B cell (primary cell): ENCODE measurements around the gene ZNF608. TPM values are rescaled to one million over a fixed set of nuclear protein-coding genes. Genes with fewer than 3 reads are reported as not detected.

Source experiments
- ATAC-seq: fragments of 200-7000 bp; cut with Tn5 transposase; one replicate; pipeline ENCODE4 v1.10.0; 2021; ENCODE audit warnings: low read depth, mild to moderate bottlenecking, moderate number of reproducible peaks, moderate library complexity
- CTCF ChIA-PET: fragments of 350-600 bp; sonication (Branson Sonifier 250); formaldehyde crosslinking; loops from one replicate; lab custom pipeline; 2021; ENCODE audit warnings: antibody characterized with exemption, inconsistent platforms; lab: Charles Lee
- POLR2A ChIA-PET: fragments of 350-600 bp; sonication (Branson Sonifier 250); formaldehyde crosslinking; loops from one replicate; lab custom pipeline; 2021; ENCODE audit warnings: antibody characterized with exemption; lab: Charles Lee
- DNase-seq: peaks from one replicate; pipeline ENCODE4 v3.0.0; 2013
- H2AFZ ChIP-seq: 2 replicates; pipeline ENCODE4 v1.6.1; 2012; ENCODE audit warnings: mild to moderate bottlenecking, low read depth, low read length; ENCODE audit not compliant: insufficient read depth, poor library complexity, severe bottlenecking
- H3K27ac ChIP-seq, 2 donors: 1 replicate in 1 of 2; 2 replicates in 1 of 2; pipeline ENCODE4 v1.5.1; 2012 to 2013; ENCODE audit warnings: low read length in 2 of 2, mild to moderate bottlenecking in 2 of 2, moderate library complexity in 1 of 2
- H3K27me3 ChIP-seq, 4 experiments: fragments of 200-600 bp in 1 of 4; sonication (generic) in 1 of 4; replicated peaks in 1 of 4; 1 replicate in 2 of 4; 2 replicates in 2 of 4; pipeline versions ENCODE4 v1.6.1 to v1.7.0; 2013 to 2016; ENCODE audit warnings: low read length in 3 of 4, mild to moderate bottlenecking in 2 of 4, mixed read lengths in 1 of 4, moderate library complexity in 1 of 4; ENCODE audit not compliant: insufficient read depth in 4 of 4, control insufficient read depth in 3 of 4; ENCODE audit errors: control extremely low read depth in 1 of 4
- H3K36me3 ChIP-seq, 2 experiments: replicated peaks in 1 of 2; 1 replicate in 1 of 2; 2 replicates in 1 of 2; pipeline versions ENCODE4 v1.6.1 to v1.7.1; 2013; ENCODE audit warnings: low read length in 1 of 2; ENCODE audit not compliant: insufficient read depth in 2 of 2, control insufficient read depth in 1 of 2; ENCODE audit errors: control extremely low read depth in 1 of 2, extremely low read depth in 1 of 2
- H3K4me1 ChIP-seq, 2 donors: fragments of 200-600 bp in 1 of 2; sonication (generic) in 1 of 2; 1 replicate in 1 of 2; 2 replicates in 1 of 2; pipeline versions ENCODE4 v1.5.1 to v1.6.1; 2013 to 2017; ENCODE audit warnings: low read length in 2 of 2; ENCODE audit not compliant: control insufficient read depth in 2 of 2, insufficient read depth in 2 of 2
- H3K4me2 ChIP-seq: replicated peaks from 2 replicates; pipeline ENCODE3; 2012; ENCODE audit warnings: mild to moderate bottlenecking, low read depth, low read length; ENCODE audit not compliant: poor library complexity, severe bottlenecking
- H3K4me3 ChIP-seq, 5 experiments: fragments of 200-600 bp in 1 of 5; sonication (generic) in 1 of 5; 1 replicate in 3 of 5; 2 replicates in 2 of 5; pipeline versions ENCODE4 v1.5.1 to v1.7.0; 2011 to 2016; ENCODE audit warnings: low read length in 4 of 5, mild to moderate bottlenecking in 4 of 5, low read depth in 2 of 5, control low read depth in 1 of 5, moderate library complexity in 1 of 5; ENCODE audit not compliant: insufficient read depth in 1 of 5; ENCODE audit errors: control extremely low read depth in 1 of 5, extremely low read depth in 1 of 5
- H3K79me2 ChIP-seq: fragments of 200-600 bp; sonication (generic); one replicate; pipeline ENCODE4 v1.6.0; 2016; ENCODE audit warnings: low read length; ENCODE audit not compliant: control insufficient read depth, insufficient read depth
- H3K9ac ChIP-seq: fragments of 200-600 bp; sonication (generic); 2 replicates; pipeline ENCODE4 v1.6.1; 2017; ENCODE audit warnings: mild to moderate bottlenecking, low read length, moderate library complexity
- H3K9me3 ChIP-seq, 3 donors: one replicate each; pipeline versions ENCODE4 v1.6.1 to v1.7.1; 2013; ENCODE audit warnings: low read length in 2 of 3; ENCODE audit not compliant: control insufficient read depth in 2 of 3, insufficient read depth in 1 of 3; ENCODE audit errors: control extremely low read depth in 1 of 3
- H4K20me1 ChIP-seq: 2 replicates; pipeline ENCODE4 v1.6.0; 2012; ENCODE audit warnings: mild to moderate bottlenecking, low read length; ENCODE audit not compliant: insufficient read depth, control insufficient read depth, poor library complexity, severe bottlenecking
- H3K27ac Mint-ChIP-seq: one replicate; pipeline ENCODE4 v1.8.0; 2021; ENCODE audit warnings: mixed read lengths
- H3K27me3 Mint-ChIP-seq: one replicate; pipeline ENCODE4 v1.8.0; 2021; ENCODE audit warnings: mixed read lengths
- H3K4me1 Mint-ChIP-seq: one replicate; pipeline ENCODE4 v1.8.0; 2021; ENCODE audit warnings: mixed read lengths
- H3K4me3 Mint-ChIP-seq: one replicate; pipeline ENCODE4 v1.8.0; 2021; ENCODE audit warnings: mixed read lengths
- H3K9me3 Mint-ChIP-seq: one replicate; pipeline ENCODE4 v1.8.0; 2022; ENCODE audit warnings: mixed read lengths; ENCODE audit not compliant: insufficient read depth
- CTCF ChIP-seq: fragments of 200-600 bp; IDR thresholded peaks from one replicate; pipeline ENCODE4 v1.8.0; 2022; ENCODE audit warnings: antibody characterized with exemption, mild to moderate bottlenecking
- EZH2 ChIP-seq: IDR thresholded peaks from 2 replicates; pipeline ENCODE4 v1.6.1; 2012; ENCODE audit warnings: borderline replicate concordance, low read depth, mild to moderate bottlenecking, moderate library complexity, low read length; ENCODE audit not compliant: insufficient read depth, poor library complexity, severe bottlenecking
- WGBS: methylation state at CpG from one replicate; pipeline ENCODE4 v1.1.5; 2013; ENCODE audit warnings: missing lambda C conversion rate; ENCODE audit not compliant: insufficient coverage; 5-methylcytosine and 5-hydroxymethylcytosine counted together
- intact Hi-C: fragments of 100-400 bp; cut with micrococcal nuclease; formaldehyde crosslinking; loops from one replicate; pipeline ENCODE4 v1.10.0; 2022
- polyA plus RNA-seq: library from polyadenylated mRNA; depleted of rRNA; stranded (reverse); fragments of >200 nt; gene quantifications from 2 replicates; pipeline ENCODE4 v1.2.3, GENCODE V29; 2012
- total RNA-seq, 2 donors: library from RNA; stranded (reverse); fragments of 120-200 nt in 1 of 2; gene quantifications; 1 replicate in 1 of 2; 2 replicates in 1 of 2; pipeline versions ENCODE4 v1.2.3 to v1.2.4, GENCODE V29; 2013 to 2022

ZNF608 gene
- total and polyA plus RNA-seq, 2 donors (not counting 1 experiment from before 2014, with no cell fraction given): 8.5 to 17.4 TPM

- ChIA-PET CTCF (interaction anchor here (2.1 kb wide), 1 partner anchor 17 kb away, joined by 6 read pairs; no protein-coding TSS in a partner anchor), POLR2A (no interaction called here)
- Mint-ChIP-seq H3K9me3 (no peaks in the 10 kb centered on the region), H3K27me3 (no peaks in the 10 kb centered on the region), H3K4me3 (no peak overlapping the region), H3K4me1 (peaks cover 36% of the 10 kb centered on the region), H3K27ac (no peak overlapping the region)
- H3K4me2 ChIP-seq: peak overlapping the region; percentile 83
- H3K4me3 ChIP-seq: no peak overlapping the region
- H3K9me3 ChIP-seq: peaks cover 0 to 3% (median 0%) of the 10 kb centered on the region in 3 donors
- no peak overlapping the region for H2AFZ ChIP-seq
- peaks cover 81 to 90% of the 10 kb centered on the region in 2 donors for H3K4me1 ChIP-seq
- no peak for DNase-seq
- TF ChIP-seq CTCF (no peak), EZH2 (no peak)
- H3K79me2 ChIP-seq: peaks cover 85% of the 10 kb centered on the region
- no CpG with 5 or more reads among the region's 4 CpGs for WGBS
- ATAC-seq: no peak
- H3K9ac ChIP-seq: no peak overlapping the region
- H4K20me1 ChIP-seq: no peaks in the 10 kb centered on the region
- intact Hi-C loops: loop anchor here (10.0 kb wide), 1 partner anchor 287 kb away; no protein-coding TSS in a partner anchor
- H3K27me3 ChIP-seq: peaks cover 0 to 24% (median 0%) of the 10 kb centered on the region in 4 experiments
- peak overlapping the region in 1 of 2 donors; percentile 2 for H3K27ac ChIP-seq
- no peaks in the 10 kb centered on the region for H3K36me3 ChIP-seq
Measured at GRCh38 chr5:124741711-124742496, 4.5 kb downstream of the ZNF608 start.
